ENCODE data around the gene NIT1.

DNA sequence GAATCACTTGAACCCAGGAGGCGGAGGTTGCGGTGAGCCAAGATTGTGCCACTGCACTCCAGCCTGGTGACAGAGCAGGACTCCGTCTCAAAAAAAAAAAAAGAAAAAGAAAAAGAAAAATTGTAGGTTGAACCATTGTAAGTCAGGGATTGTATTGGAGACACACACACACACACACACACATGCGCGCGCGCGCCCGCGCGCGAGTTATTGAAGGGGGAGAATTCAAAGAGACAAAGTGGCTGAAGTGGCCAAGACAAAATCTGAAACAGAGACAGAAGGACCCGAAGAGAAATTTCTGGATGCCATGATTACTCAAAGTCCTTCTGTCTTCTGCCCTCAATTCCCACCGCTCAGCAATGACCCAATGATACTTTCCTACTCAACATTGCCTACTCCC is 23.4 kb upstream of the NIT1 start:
- TF ChIP-seq, protein P1, sequence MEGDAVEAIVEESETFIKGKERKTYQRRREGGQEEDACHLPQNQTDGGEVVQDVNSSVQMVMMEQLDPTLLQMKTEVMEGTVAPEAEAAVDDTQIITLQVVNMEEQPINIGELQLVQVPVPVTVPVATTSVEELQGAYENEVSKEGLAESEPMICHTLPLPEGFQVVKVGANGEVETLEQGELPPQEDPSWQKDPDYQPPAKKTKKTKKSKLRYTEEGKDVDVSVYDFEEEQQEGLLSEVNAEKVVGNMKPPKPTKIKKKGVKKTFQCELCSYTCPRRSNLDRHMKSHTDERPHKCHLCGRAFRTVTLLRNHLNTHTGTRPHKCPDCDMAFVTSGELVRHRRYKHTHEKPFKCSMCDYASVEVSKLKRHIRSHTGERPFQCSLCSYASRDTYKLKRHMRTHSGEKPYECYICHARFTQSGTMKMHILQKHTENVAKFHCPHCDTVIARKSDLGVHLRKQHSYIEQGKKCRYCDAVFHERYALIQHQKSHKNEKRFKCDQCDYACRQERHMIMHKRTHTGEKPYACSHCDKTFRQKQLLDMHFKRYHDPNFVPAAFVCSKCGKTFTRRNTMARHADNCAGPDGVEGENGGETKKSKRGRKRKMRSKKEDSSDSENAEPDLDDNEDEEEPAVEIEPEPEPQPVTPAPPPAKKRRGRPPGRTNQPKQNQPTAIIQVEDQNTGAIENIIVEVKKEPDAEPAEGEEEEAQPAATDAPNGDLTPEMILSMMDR (IDR thresholded peaks at IDR 0.05), result no peak
- TF ChIP-seq POLR2A (IDR thresholded peaks at IDR 0.05), result no peak

Data from adrenal gland (tissue), 5 donors.